H1 (cell line): Measurements from ENCODE around the gene MRPS27. TPM values are rescaled to one million over a fixed set of nuclear protein-coding genes. Genes with fewer than 3 reads are reported as not detected.

Experiments used
- RAD21 ChIP-seq, 2 experiments: IDR thresholded peaks in 1 of 2; conservative IDR thresholded peaks in 1 of 2; 2 replicates each; pipeline ENCODE4 v1.6.1; 2011; ENCODE audit warnings: low read depth in 2 of 2, low read length in 2 of 2, improper control_type of control experiment in 1 of 2, inconsistent platforms in 1 of 2, mild to moderate bottlenecking in 1 of 2, moderate library complexity in 1 of 2
- polyA plus RNA-seq, 7 experiments: library from polyadenylated mRNA; depleted of rRNA in 3 of 7; stranded (reverse) in 5 of 7; unstranded in 2 of 7; fragments of >200 nt in 5 of 7; fragments of 200-250 nt in 2 of 7; gene quantifications; 1 replicate in 5 of 7; 2 replicates in 1 of 7; 4 replicates in 1 of 7; pipeline versions ENCODE4 v1.2.1 to v1.2.3, GENCODE V29; 2011 to 2013; ENCODE audit warnings: missing spikeins in 2 of 7, mixed read lengths in 2 of 7
- total RNA-seq: library from RNA; stranded (reverse); fragmentation: NEBNext Ultra II Directional; extraction: Animal tissue kit (Norgen Biotek cat#: 25700); gene quantifications from 2 replicates; pipeline ENCODE4 v1.2.1, GENCODE V29; 2021

Gene MRPS27
- total and polyA plus RNA-seq, 2 of the 8 experiments (the other 6 are each of a cell fraction or from before 2014, with no cell fraction given) = 93.2 to 102 TPM

DNA sequence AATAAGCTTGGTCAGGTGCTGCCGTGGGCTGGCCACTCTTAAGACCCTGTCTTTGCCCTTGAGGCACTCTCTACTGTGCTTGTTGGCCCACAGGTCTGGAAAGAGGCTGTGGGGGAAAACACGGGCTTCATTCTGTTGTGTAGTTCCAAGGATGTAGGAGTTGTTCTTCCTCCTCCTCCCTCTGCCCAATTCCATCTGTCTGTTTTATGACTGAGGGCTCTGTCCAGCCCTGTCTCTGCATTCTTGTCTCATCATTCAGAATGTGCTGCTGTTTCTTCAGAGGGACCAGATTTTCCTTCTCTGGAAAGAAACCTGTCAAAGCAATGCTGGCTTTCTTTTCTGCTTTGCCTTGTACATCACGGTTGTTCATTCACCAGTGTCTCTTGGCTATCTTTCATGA lies 128.6 kb downstream of the MRPS27 start (continued):
- TF ChIP-seq RAD21 (IDR thresholded peaks at IDR 0.05 in 1 of 2, conservative IDR thresholded peaks at IDR 0.05 in 1 of 2; ENCODE audit: low read depth in 2 of 2, low read length in 2 of 2) = no peak
